ENCODE data around the gene GIT2.

DNA sequence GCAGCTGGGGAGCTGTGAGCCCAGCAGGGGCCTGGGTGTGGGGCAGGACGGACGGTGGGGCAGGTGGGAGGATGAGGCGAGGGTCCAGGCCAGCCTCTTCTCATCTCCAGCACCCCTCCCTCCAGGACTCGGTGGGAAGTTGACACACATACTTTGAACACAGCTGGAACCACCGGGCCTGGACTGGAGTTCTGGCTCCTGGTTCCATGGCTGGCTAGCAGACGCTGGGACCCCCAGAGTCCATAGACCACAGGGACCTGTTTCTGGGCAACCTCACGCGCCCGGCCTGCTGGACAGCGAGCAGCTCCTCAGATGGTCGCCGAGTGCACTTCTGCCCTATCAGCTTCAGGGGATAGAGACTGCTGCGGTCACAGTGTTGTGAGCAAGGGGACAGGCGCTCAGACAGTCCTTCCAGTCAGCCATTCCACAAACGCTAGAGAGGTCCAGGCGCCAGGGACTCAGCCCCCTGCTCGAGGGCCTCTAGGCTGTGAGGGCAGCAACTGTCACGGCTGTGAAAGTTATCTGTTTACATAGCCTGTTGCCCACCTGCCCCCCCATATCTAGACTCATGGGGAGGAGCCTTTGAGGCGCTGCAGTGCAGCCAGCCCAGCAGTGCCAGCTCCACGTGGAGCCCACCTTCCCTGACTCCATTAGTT is 70.9 kb downstream of the GIT2 start:
- TF ChIP-seq, protein P1, sequence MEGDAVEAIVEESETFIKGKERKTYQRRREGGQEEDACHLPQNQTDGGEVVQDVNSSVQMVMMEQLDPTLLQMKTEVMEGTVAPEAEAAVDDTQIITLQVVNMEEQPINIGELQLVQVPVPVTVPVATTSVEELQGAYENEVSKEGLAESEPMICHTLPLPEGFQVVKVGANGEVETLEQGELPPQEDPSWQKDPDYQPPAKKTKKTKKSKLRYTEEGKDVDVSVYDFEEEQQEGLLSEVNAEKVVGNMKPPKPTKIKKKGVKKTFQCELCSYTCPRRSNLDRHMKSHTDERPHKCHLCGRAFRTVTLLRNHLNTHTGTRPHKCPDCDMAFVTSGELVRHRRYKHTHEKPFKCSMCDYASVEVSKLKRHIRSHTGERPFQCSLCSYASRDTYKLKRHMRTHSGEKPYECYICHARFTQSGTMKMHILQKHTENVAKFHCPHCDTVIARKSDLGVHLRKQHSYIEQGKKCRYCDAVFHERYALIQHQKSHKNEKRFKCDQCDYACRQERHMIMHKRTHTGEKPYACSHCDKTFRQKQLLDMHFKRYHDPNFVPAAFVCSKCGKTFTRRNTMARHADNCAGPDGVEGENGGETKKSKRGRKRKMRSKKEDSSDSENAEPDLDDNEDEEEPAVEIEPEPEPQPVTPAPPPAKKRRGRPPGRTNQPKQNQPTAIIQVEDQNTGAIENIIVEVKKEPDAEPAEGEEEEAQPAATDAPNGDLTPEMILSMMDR (conservative IDR thresholded peaks at IDR 0.05; ENCODE audit: low read depth in 2 of 2), result no peak
- TF ChIP-seq EZH2 (IDR thresholded peaks at IDR 0.05; ENCODE audit: low read depth, unreplicated experiment) (no peak), POLR2AphosphoS5 (IDR thresholded peaks at IDR 0.05; ENCODE audit: low read depth) (no peak), EZH2phosphoT487 (IDR thresholded peaks at IDR 0.05; ENCODE audit: unreplicated experiment) (no peak)
- TF ChIP-seq, protein P2, sequence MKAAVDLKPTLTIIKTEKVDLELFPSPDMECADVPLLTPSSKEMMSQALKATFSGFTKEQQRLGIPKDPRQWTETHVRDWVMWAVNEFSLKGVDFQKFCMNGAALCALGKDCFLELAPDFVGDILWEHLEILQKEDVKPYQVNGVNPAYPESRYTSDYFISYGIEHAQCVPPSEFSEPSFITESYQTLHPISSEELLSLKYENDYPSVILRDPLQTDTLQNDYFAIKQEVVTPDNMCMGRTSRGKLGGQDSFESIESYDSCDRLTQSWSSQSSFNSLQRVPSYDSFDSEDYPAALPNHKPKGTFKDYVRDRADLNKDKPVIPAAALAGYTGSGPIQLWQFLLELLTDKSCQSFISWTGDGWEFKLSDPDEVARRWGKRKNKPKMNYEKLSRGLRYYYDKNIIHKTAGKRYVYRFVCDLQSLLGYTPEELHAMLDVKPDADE (IDR thresholded peaks at IDR 0.05), result no peak

Data from GM23338 (cell line).